HG03442 (cell line): ENCODE measurements around the gene CCNG2.
A peak's percentile ranks its signal among the peaks of the same experiment; 100 is the strongest.
"Not testable (repeated sequence)": the region's sequence is repeated elsewhere in the genome, so short reads cannot be mapped to it uniquely, and the experiment has no call there.

Experiments used
- ATAC-seq: cut with Tn5 transposase; IDR thresholded peaks from one replicate; pipeline ENCODE4 v1.9.1; 2021; ENCODE audit warnings: mild to moderate bottlenecking, moderate library complexity; ENCODE audit not compliant: unreplicated experiment

CCNG2 gene

GRCh38 chr4:77156912-77157858 lies at the start of gene CCNG2:
Gene CCNG2, plus strand, starts transcription at chr4:77157207. Its CDS starts 1,326 bp downstream, at chr4:77158533.
- peak; percentile 18 for ATAC-seq

- ATAC-seq: no peak
Observed at GRCh38 chr4:77110730-77111129, 46.3 kb upstream of the CCNG2 start.

GRCh38 chr4:77113069-77113468 lies 43.9 kb upstream of the CCNG2 start:
- no peak for ATAC-seq

GRCh38 chr4:77117721-77118120 lies 39.3 kb upstream of the CCNG2 start:
- ATAC-seq: no peak

- ATAC-seq: peak; percentile 82
Observed at GRCh38 chr4:77120886-77121508, 36.0 kb upstream of the CCNG2 start.

GRCh38 chr4:77121736-77122240 lies 35.2 kb upstream of the CCNG2 start:
- ATAC-seq: no peak

- no peak for ATAC-seq
Observed at GRCh38 chr4:77122656-77123055, 34.4 kb upstream of the CCNG2 start.

GRCh38 chr4:77123411-77123810 lies 33.6 kb upstream of the CCNG2 start:
- no peak for ATAC-seq

- no peak for ATAC-seq
Observed at GRCh38 chr4:77124576-77124975, 32.4 kb upstream of the CCNG2 start.

- ATAC-seq: no peak
Observed at GRCh38 chr4:77125961-77126360, 31.0 kb upstream of the CCNG2 start.

GRCh38 chr4:77126809-77127208 lies 30.2 kb upstream of the CCNG2 start:
- peak; percentile 73 for ATAC-seq

- peak; percentile 28 for ATAC-seq
Observed at GRCh38 chr4:77127215-77127614, 29.8 kb upstream of the CCNG2 start.

- no peak for ATAC-seq
Observed at GRCh38 chr4:77127837-77128621, 29.0 kb upstream of the CCNG2 start.

GRCh38 chr4:77132652-77133312 lies 24.2 kb upstream of the CCNG2 start:
- no peak for ATAC-seq

GRCh38 chr4:77137448-77137847 lies 19.6 kb upstream of the CCNG2 start:
- ATAC-seq: not testable (repeated sequence)

GRCh38 chr4:77141964-77142645 lies 14.9 kb upstream of the CCNG2 start:
- no peak for ATAC-seq

GRCh38 chr4:77142646-77143028 lies 14.4 kb upstream of the CCNG2 start:
- ATAC-seq: no peak

- no peak for ATAC-seq
Observed at GRCh38 chr4:77143091-77143490, 13.9 kb upstream of the CCNG2 start.

GRCh38 chr4:77145842-77146185 lies 11.2 kb upstream of the CCNG2 start:
- no peak for ATAC-seq
